Measurements from ENCODE around the gene PIGU. TPM values are rescaled to one million over a fixed set of nuclear protein-coding genes. Genes with fewer than 3 reads are reported as not detected.

The PIGU gene
- total RNA-seq, 1 donor from 2014 or later: 45.8 TPM

GRCh38 chr20:34539756-34540155 is 137.1 kb downstream of the PIGU start:
- no peak for TF ChIP-seq CTCF (IDR thresholded peaks at IDR 0.05; ENCODE audit: unreplicated experiment)

GRCh38 chr20:34538671-34539123 is 138.2 kb downstream of the PIGU start:
- peak; percentile 52 for DNase-seq (ENCODE audit: low spot score, unreplicated experiment)
- Mint-ChIP-seq H3K4me1 (ENCODE audit: low read depth) (peaks cover 4% of the 10 kb centered on the region), H3K36me3 (ENCODE audit: insufficient read depth) (peaks cover 48% of the 10 kb centered on the region), H3K4me3 (ENCODE audit: low read depth) (no peak overlapping the region), H3K9me3 (ENCODE audit: low read depth) (no peaks in the 10 kb centered on the region), H3K27ac (peak overlapping the region; percentile 23), H3K27me3 (no peaks in the 10 kb centered on the region)
- TF ChIP-seq CTCF (IDR thresholded peaks at IDR 0.05; ENCODE audit: unreplicated experiment): peak; percentile 83

More at GRCh38 chr20:34539756-34540155, 137.1 kb downstream of the PIGU start:
- Mint-ChIP-seq H3K4me1 (ENCODE audit: low read depth) (peaks cover 14% of the 10 kb centered on the region), H3K27ac (no peak overlapping the region), H3K36me3 (ENCODE audit: insufficient read depth) (peaks cover 42% of the 10 kb centered on the region), H3K9me3 (ENCODE audit: low read depth) (no peaks in the 10 kb centered on the region), H3K27me3 (peaks cover 2% of the 10 kb centered on the region), H3K4me3 (ENCODE audit: low read depth) (no peak overlapping the region)
- no peak for DNase-seq (ENCODE audit: low spot score, unreplicated experiment)

- Mint-ChIP-seq H3K4me1 (ENCODE audit: low read depth) (no peaks in the 10 kb centered on the region), H3K9me3 (ENCODE audit: low read depth) (no peaks in the 10 kb centered on the region), H3K4me3 (ENCODE audit: low read depth) (no peak overlapping the region), H3K36me3 (ENCODE audit: insufficient read depth) (peaks cover 49% of the 10 kb centered on the region), H3K27me3 (no peaks in the 10 kb centered on the region), H3K27ac (no peak overlapping the region)
- no peak for DNase-seq (ENCODE audit: low spot score, unreplicated experiment)
- no peak for TF ChIP-seq CTCF (IDR thresholded peaks at IDR 0.05; ENCODE audit: unreplicated experiment)
Measured at GRCh38 chr20:34537651-34538050, 139.2 kb downstream of the PIGU start.

GRCh38 chr20:34536798-34537394 is 140.0 kb downstream of the PIGU start:
- H3K27me3 Mint-ChIP-seq: no peaks in the 10 kb centered on the region
- no peak overlapping the region for H3K4me3 Mint-ChIP-seq (ENCODE audit: low read depth)
- H3K9me3 Mint-ChIP-seq (ENCODE audit: low read depth): no peaks in the 10 kb centered on the region

GRCh38 chr20:34535857-34536256 is 141.0 kb downstream of the PIGU start:
- H3K4me3 Mint-ChIP-seq (ENCODE audit: low read depth): no peak overlapping the region
- no peak for TF ChIP-seq CTCF (IDR thresholded peaks at IDR 0.05; ENCODE audit: unreplicated experiment)
- H3K36me3 Mint-ChIP-seq (ENCODE audit: insufficient read depth): peaks cover 43% of the 10 kb centered on the region
- no peak for DNase-seq (ENCODE audit: low spot score, unreplicated experiment)
- no peaks in the 10 kb centered on the region for H3K27me3 Mint-ChIP-seq
- no peaks in the 10 kb centered on the region for H3K4me1 Mint-ChIP-seq (ENCODE audit: low read depth)
- no peak overlapping the region for H3K27ac Mint-ChIP-seq
- no peaks in the 10 kb centered on the region for H3K9me3 Mint-ChIP-seq (ENCODE audit: low read depth)

More at GRCh38 chr20:34536798-34537394, 140.0 kb downstream of the PIGU start:
- peak; percentile 53 for TF ChIP-seq CTCF (IDR thresholded peaks at IDR 0.05; ENCODE audit: unreplicated experiment)
- Mint-ChIP-seq H3K27ac (no peak overlapping the region), H3K36me3 (ENCODE audit: insufficient read depth) (peaks cover 47% of the 10 kb centered on the region), H3K4me1 (ENCODE audit: low read depth) (no peaks in the 10 kb centered on the region)
- no peak for DNase-seq (ENCODE audit: low spot score, unreplicated experiment)

Measured in progenitor cell of endocrine pancreas (in vitro differentiated cells).